Muscle of back (tissue), 13 donors: ENCODE measurements around the gene VWA5B1. TPM values are rescaled to one million over a fixed set of nuclear protein-coding genes. Genes with fewer than 3 reads are reported as not detected.
A peak's percentile ranks its signal among the peaks of the same experiment; 100 is the strongest.
"Not testable (repeated sequence)": the region's sequence is repeated elsewhere in the genome, so short reads cannot be mapped to it uniquely, and the experiment has no call there.

Experiments
- DNase-seq, 3 donors: peaks; one replicate each; pipeline versions ENCODE4 v3.0.0 to v3.0.0-alpha.2; 2013
- long read RNA-seq, 9 donors: transcript quantifications; one replicate each; lab custom pipeline, GENCODE V29; 2026
- polyA plus RNA-seq, 10 donors: library from polyadenylated mRNA; unstranded; fragments of 120-200 nt; gene quantifications; one replicate each; pipeline ENCODE4 v1.2.1, GENCODE V29; 2013; ENCODE audit not compliant: insufficient read length in 10 of 10

VWA5B1 gene
- under 1 TPM; 0.07 to 0.56 (median 0.29) TPM for polyA plus RNA-seq
- long read RNA-seq, donor 1: 0 reads
- long read RNA-seq, donor 2: 0 reads
- long read RNA-seq, donor 3: 0 reads
- long read RNA-seq, donor 4: 0 reads
- long read RNA-seq, donor 5: 0 reads
- long read RNA-seq, donor 6: 0 reads
- long read RNA-seq, donor 7: 0 reads
- long read RNA-seq, donor 8: 0 reads
- long read RNA-seq, donor 9: 0 reads

- DNase-seq: peak in 1 of 3 donors; percentile 42
Measured at GRCh38 chr1:20290624-20291597, at the start of gene VWA5B1. VWA5B1 (plus strand) TSS chr1:20290875; CDS start chr1:20310602, 19,727 bp downstream.

DNA sequence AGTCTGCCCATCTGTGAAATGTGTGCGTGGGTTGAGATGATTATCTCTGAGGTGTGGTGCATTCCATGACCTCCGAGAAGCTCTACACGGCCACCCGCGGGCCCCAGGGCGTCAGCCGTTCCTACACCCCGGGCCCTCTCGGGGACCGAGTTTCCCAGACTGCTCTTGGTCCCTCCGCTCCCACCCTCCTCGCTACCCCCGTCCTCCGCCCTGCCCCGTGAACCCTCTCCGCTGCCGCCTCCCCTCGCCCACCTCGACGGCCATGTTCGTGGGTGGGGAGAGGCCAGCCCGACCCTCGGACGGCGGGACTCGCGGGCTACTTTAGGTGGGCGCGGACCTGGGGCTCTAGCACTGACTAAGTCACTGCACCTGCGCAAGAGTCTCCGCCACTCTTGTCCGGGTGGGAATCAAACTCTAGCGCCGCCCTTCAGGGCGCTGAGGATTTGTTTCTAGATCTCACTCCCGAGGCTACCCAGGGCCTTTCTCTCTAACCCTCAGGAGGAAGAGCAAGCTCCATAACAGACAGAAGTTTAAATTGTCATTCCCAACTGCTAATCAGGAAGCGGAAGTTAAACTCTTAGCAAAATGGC is 47.7 kb upstream of the VWA5B1 start:
- no peak for DNase-seq

DNA sequence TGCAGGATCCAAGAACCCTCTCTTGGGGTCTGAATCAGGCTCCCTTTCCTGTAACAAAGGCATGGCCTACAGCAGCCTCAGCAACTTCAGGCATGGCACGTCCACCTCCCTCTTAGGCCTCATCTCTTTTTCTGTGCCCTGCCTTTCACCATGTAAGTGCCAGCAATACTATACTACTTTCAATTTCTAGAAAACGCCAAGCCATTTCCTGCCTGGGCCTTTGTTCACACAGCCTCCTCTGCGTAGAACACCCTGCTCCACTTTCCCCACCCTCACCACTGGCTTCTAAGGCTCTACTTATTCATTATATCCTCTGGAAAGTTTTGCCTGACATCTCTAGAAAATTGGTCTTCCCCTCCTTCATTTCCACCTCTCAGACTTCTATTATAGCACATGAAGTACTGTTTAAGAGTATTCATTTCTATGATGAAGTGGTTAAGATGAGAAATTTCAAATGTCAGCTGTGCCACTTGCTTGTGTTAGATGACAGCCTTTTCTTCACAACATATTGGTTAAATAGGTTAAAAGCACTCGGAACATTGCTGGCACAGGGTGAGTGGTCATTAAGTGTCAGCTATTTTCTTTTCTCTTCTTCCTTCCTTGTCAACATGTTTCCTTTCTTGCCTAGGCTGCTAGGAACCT is 41.6 kb upstream of the VWA5B1 start:
- no peak for DNase-seq

DNA sequence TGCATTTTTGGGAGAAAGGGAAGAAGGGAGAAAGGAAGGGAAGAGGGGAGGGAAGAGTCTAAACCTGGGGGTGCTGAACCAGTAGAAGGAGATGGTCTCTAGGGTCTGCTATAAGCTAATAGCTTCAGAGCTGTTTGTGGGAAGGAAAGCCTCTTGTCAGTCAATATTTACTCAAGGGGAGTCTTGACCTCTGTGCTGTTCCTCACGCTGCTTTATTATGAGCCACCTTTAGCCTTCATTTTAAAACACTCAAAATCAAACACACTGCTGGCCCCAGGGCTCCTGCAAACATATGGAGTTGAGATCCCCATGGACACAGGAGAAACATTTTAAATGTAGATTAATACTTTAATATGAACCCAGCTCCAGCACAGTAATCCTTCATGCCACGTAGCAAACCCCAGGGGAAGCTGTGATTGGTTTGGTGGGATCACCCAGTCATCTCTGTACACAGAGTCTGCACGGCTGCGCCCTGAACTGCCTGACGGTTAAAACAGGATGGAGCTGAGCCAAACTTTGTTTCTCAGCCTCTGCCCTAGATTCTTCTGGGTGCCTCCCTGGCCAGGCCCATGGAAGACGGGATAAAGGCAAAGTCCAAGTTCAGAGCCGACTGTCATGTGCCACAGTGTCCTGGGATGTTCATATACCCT is 40.2 kb upstream of the VWA5B1 start:
- peak in 1 of 3 donors; percentile 27 for DNase-seq

DNA sequence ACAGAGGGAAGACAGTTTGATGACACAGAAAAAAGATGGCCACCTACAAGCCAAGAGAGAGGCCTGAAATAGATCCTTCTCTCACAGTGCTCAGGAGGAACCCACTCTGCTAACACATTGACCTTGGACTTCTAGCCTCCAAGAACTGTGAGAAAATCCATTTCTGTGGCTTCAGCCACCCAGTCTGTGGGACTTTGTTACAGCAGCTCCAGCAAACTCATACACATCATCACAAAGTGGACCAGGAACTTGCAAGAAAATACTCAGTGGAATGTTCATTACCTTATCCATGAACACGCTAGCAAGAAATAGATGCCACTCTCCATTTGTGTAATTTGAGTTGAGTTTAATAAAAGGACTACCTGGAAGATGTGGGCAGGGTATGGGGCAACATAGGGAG is 38.1 kb upstream of the VWA5B1 start:
- DNase-seq: no peak

- DNase-seq: peak in 1 of 3 donors; percentile 51
Measured at GRCh38 chr1:20255666-20256065, 35.0 kb upstream of the VWA5B1 start.

DNA sequence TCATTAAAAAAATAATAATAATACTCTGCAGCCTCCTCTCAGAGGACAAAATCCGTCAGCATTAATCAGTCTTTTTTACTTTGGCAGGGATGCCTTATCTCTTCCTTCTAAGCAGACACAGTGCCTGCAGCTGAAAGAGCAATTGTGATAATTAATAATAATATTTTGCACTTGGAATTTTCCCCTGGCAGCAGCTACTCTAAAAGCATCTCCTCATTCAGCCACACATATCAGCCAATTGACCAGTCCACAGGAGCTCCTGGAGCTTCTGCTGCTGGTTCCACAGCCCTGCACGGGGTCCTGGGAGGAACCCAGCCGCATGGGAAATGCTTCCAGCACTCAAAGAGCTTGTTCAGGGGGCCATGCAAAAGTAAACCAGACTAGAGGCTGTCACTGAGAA is 31.0 kb upstream of the VWA5B1 start:
- DNase-seq: no peak

DNA sequence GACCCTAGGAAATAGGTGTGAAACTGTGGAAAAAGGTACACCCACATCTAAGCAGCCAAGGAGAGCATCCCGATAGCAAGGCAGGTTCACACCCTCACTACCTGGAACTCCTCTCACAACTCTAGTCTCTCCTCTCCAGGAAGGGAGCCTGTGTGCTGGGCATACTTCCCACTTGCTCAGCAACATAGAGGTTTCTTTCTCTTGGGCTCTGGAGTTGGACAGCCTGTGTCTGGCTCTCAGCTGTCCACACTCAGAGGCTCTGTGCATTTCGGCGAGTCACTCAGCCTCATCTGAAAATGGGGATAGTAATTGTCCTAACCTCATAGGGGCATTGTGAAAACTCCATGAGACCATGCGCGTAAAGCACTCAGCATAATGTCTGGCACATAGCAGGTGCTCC is 29.6 kb upstream of the VWA5B1 start:
- no peak for DNase-seq

GRCh38 chr1:20262810-20263534 is 27.7 kb upstream of the VWA5B1 start:
- DNase-seq: no peak

DNA sequence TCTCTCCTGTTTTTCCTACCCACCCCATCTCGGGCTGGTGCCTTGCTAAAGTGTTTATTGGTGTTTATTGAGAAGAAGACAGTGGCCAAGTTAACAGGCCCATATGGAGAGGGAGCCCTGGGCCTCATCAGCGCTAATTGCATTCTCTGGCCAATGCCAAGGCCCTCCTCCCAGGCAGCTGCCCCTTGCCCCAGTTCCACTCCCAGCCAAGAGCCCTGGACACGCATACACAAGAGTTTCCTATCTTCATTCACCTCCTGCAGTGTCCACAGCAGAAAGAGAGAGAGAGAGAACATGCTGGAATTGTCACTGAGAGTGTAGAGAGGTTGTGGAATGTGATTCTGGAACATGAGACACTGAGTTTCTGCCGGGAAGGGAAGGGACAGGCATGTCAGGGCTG is 25.4 kb upstream of the VWA5B1 start:
- peak in 1 of 3 donors; percentile 31 for DNase-seq

GRCh38 chr1:20266141-20266540 is 24.5 kb upstream of the VWA5B1 start:
- DNase-seq: no peak

- DNase-seq: no peak
Measured at GRCh38 chr1:20266642-20267041, 24.0 kb upstream of the VWA5B1 start.

DNA sequence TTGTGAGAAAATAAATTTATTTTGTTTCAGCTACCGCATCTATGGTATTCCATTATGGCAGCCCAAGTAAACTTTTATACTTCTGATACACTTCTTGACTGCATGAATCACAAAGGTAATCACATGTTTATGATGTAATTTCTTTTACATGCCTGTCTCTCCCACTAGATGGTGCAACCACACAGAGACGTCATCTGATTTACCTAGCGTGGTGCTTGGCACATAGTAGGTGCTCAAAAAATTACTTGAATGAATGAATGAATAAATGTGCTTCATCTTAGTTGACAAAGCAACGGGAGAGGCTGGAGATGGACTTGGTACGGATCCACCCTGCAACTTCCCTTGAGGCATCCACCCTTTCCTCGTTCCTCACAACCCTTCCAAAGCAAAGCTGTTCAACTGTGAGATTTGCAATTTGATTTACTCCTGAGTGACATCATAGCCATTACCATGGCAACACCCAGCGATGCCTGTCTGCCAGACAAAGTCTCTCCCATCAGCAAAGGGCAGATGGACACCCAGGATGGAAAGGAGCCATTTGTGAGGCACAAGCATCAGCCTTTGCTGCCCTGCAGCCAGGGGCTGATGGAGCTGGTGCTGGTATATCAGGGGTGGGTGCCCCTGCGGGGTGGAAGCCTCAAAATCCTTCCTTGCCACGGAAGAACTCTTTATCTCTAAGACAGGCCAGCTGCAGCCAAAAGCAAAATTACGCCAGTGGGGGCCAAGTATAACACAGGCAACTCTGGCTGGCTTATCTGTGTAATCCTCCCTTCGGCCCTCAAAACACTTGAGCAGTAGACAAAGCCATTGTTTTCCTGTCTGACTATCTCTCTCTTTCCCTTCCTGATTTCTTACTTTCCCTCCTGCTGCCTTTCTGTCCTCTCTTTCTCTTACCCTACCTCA is 18.9 kb upstream of the VWA5B1 start:
- DNase-seq: peak in 1 of 3 donors; percentile 39

GRCh38 chr1:20273716-20274115 is 17.0 kb upstream of the VWA5B1 start:
- DNase-seq: not testable (repeated sequence)

GRCh38 chr1:20275319-20275925 is 15.3 kb upstream of the VWA5B1 start:
- DNase-seq: no peak

DNA sequence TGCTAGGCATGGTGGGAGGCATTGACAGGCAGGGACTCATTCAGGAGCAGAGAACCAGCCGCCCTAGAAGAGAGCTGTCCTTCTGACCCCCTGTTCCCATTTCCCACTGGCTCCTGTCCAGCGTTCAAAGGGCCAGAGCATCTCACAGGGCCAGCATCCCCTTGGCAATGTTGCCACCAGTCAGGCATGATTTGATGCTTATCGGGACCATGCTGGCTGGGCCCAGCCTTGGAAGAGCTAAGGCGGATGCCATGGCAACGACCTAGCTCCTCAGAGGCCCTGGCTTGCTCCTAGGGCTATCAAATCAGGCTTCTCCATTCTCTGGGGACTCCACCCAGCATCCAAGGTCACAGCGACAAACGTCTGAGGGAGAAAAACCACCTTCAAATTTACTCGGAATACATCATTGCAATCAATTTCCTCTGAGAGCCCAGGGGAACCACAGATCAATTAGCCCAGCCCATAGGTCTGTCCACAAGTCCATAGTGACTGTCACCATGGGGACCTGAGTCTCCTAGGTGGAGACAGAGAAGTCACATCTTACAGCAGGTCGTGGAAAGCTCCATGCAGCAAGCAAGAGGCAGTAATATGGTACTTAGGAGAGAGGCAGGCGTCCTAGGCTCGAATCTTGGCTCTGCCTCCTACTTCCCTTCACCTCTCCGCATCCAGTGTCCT is 14.1 kb upstream of the VWA5B1 start:
- no peak for DNase-seq

GRCh38 chr1:20278692-20279130 is 12.0 kb upstream of the VWA5B1 start:
- DNase-seq: no peak

DNA sequence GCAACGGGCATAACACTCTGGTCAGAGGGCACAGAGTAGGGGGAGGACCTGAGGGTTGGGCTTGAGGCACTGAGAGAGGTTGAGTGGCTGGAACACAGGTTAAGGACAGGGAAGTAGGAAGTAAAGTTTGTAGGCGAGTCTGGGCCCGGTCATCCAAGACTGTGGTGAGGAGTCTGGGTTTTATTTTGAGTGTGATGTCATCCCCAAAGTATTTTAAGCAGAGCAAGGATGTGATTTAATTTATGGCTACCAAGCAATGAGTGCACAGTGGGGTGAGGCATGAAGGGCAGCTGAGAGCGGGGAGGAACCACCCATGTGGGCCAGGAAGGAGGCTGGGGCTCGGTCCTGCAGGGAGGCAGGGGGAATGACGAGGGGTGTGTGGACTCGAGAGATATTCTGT is 11.2 kb upstream of the VWA5B1 start:
- DNase-seq: peak in 1 of 3 donors; percentile 57

GRCh38 chr1:20280341-20280740 is 10.3 kb upstream of the VWA5B1 start:
- no peak for DNase-seq
